ENCODE measurements around the gene DUSP12. TPM values are rescaled to one million over a fixed set of nuclear protein-coding genes. Genes with fewer than 3 reads are reported as not detected.
A peak's percentile ranks its signal among the peaks of the same experiment; 100 is the strongest.
"Not testable (repeated sequence)": the region's sequence is repeated elsewhere in the genome, so short reads cannot be mapped to it uniquely, and the experiment has no call there.

Gene DUSP12, protein sequence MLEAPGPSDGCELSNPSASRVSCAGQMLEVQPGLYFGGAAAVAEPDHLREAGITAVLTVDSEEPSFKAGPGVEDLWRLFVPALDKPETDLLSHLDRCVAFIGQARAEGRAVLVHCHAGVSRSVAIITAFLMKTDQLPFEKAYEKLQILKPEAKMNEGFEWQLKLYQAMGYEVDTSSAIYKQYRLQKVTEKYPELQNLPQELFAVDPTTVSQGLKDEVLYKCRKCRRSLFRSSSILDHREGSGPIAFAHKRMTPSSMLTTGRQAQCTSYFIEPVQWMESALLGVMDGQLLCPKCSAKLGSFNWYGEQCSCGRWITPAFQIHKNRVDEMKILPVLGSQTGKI
- 22.7 TPM for total RNA-seq

- DNase-seq (ENCODE audit: low spot score) (peak; percentile 96), ATAC-seq (peak; percentile 99)
- intact Hi-C loops (cut with DNase I), result no loop called here
Observed at GRCh38 chr1:161749509-161750407, at the start of gene DUSP12. DUSP12 (plus strand) TSS chr1:161749786; CDS start chr1:161749802, 16 bp downstream.

- DNase-seq (ENCODE audit: low spot score), result no peak
- ATAC-seq, result no peak
- intact Hi-C loops (cut with DNase I), result no loop called here
Observed at GRCh38 chr1:161702250-161702649, 47.3 kb upstream of the DUSP12 start.

GRCh38 chr1:161705537-161705936 lies 44.0 kb upstream of the DUSP12 start:
- intact Hi-C loops (cut with DNase I), result no loop called here
- no peak for ATAC-seq
- DNase-seq (ENCODE audit: low spot score), result no peak

DNA sequence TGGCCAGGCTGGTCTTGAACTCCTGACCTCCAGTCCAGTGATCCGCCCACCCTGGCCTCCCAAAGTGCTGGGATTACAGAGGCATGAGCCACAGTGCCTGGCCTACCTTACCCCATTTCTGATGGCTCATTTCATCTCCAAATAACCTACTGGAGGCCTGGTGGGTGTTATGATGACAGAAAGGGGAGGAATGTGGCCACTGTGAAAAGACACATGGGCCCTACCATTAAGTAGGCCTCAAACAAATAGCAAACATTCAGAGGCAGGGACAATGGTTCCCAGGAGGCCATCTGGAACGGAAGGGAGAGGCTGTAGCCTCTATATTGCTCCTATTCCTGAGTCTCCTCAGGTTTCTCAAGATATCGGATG lies 43.5 kb upstream of the DUSP12 start:
- ATAC-seq (no peak), DNase-seq (ENCODE audit: low spot score) (no peak)
- intact Hi-C loops (cut with DNase I), result no loop called here

GRCh38 chr1:161706482-161707347 lies 42.9 kb upstream of the DUSP12 start, which contains the start of gene FCRLA:
FCRLA (plus strand) TSS chr1:161707229; CDS start chr1:161707265, 36 bp downstream.
- ATAC-seq (peak; percentile 42), DNase-seq (ENCODE audit: low spot score) (no peak)
- intact Hi-C loops (cut with DNase I), result no loop called here

DNA sequence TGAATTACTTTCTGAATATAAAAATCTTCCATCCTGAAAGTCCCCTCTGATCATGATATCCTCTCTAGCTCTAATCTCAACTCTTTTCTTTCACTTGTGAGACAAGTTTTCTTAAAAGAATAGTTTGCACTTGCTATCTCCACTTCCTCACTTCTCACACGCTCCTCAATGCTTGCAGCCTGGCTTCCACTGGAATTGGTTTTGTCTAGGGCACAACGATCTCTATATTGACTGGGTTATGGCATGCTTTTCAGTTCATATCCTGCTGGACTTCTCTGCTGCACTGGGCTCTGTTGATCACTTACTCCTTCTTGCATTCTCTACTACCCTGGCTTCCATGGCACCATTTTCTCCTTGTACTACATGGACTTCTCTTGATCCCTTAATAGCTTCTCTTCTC lies 42.1 kb upstream of the DUSP12 start:
- no peak for ATAC-seq
- intact Hi-C loops (cut with DNase I), result no loop called here
- no peak for DNase-seq (ENCODE audit: low spot score)

- intact Hi-C loops (cut with DNase I), result no loop called here
- no peak for ATAC-seq
- no peak for DNase-seq (ENCODE audit: low spot score)
Observed at GRCh38 chr1:161709373-161709772, 40.2 kb upstream of the DUSP12 start.

- intact Hi-C loops (cut with DNase I), result no loop called here
- DNase-seq (ENCODE audit: low spot score) (no peak), ATAC-seq (no peak)
Observed at GRCh38 chr1:161710560-161710959, 39.0 kb upstream of the DUSP12 start.

DNA sequence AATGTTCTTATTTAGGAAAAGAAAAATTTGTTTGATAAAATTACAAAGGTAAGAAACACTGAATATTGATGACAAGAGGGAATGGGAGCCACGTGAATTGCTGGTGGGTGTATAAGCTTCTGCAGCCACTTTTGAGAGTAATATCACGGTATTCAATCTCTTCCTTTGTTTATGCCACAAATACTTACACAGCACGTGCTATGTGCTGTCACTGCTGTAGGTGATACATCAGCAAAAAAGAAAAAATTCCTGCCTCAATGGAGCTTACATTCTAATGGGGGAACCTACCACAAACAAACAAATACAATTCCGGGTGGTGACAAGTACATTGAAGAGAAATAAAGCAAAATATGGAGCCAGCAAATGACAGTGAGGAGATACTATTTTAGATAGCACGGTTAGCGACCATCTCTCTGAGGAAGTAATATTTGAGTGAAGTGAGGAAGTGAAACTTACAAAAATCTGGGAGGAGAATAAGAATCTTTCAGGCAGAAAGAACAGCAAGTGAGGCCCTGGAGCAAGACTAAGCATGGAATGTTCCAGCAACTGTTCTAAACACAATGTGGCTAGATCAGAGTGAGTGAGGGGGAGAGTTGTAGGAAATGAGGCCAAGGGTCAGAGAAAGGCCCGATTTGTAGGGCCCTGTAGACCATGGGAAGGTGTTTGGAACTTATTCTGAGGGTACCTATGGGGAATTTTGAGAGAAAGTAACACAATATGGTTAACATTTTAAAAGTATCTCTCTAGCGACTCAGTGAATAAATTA lies 30.8 kb upstream of the DUSP12 start:
- ATAC-seq, result no peak
- no peak for DNase-seq (ENCODE audit: low spot score)
- intact Hi-C loops (cut with DNase I), result no loop called here

DNA sequence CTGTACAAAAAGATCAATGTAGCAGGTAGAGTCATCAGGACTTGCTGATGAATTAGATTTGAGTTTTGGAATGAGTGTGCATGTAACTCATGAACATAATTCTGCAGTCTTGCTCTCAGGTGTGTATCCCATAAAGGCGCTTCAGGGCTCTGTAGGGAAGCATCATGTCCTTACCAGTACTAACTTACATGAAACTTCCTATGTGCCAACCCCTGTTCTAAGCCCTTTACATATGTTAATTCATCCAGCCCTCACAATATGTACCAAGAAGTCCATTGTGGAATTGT lies 30.3 kb upstream of the DUSP12 start:
- intact Hi-C loops (cut with DNase I), result no loop called here

DNA sequence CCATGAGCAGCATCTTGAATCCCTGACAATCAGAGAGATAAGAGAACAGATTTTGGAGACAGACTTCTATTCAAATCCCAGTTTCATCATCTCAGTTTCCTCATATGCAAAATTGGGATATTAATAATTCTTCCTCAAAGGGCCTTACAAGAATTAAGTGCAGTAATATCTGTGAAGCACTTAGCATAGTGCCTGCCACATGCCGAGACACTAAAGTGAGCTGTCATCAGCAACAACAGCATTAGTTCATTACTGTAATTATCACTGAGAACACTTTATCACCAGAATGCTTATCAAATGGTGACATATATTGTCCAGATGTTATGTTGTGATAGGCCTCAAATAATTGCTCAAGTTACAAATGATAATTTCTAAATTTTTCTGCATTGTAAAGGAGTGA lies 29.2 kb upstream of the DUSP12 start:
- no peak for DNase-seq (ENCODE audit: low spot score)
- ATAC-seq, result no peak
- intact Hi-C loops (cut with DNase I), result no loop called here

More for the DNA sequence above, 30.3 kb upstream of the DUSP12 start:
- no peak for DNase-seq (ENCODE audit: low spot score)
- no peak for ATAC-seq

DNA sequence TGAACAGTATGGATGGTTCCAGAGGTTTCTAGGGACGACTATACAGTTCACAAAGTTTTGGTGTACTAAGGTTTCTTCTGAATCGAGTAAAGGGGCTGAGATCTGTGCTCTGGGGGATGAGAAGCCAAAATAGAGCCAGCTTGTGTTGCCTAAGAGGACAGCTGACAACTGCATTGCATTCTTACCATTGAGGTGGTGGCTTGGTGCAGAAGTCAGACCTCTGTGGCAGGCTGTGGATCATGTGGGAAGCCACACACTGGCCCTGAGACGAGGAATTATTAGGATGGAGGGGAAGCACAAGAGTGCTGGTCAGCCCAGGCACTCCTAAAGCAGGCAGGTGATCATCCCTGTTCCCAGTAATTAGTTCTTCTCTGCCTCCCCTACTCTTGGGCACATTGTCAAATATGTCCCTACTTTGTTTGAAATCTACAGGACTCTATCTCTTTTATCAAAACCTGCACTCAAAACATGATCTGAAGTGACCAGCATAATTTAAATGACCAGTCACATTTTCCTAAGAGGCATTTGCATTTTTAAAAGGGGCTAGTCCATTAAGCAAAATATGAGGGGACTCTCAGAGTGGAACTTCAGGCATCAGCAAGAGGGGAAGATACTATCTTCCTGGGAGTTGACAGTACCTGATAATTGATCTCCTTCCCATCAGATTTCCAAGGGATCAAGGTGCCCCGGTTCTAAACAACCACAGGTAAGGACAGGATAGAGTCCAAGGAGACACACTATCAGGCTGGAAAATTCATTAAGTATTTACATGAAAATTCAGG lies 28.4 kb upstream of the DUSP12 start, which contains the start of gene FCRLB:
FCRLB (plus strand) TSS at position 589 of the 782 bp plus-strand sequence. CDS start 1,129 bp downstream, outside the sequence.
- intact Hi-C loops (cut with DNase I), result no loop called here
- no peak for DNase-seq (ENCODE audit: low spot score)
- no peak for ATAC-seq

DNA sequence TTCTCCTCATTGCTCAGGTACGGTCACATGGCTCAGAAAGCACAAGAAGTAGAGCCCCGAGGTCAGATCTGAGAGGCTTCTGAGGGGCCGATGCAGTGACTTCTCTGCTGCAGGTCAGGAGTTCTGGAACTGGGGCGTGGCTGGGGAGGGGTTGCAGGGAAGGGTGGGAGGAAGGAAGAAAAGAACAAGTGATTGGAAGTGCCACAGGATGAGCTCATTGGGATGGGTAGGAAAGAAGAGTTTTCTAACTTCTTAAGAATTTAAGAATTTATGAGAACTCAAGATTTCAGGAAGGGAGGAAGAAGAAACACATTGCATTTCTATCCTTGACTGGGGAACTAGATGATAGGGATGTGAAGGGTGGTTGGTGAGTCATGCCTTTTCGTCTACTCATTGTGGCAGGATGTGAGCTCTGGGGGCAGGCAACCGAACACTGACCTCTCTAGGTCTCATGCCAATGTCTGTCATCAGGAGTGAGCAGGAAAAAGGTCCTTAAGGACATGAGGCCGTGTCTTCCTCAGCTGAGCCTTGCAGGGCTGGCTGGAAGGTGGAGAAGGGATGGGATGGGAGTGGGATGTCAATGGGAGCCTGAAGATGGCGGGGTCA lies 27.7 kb upstream of the DUSP12 start:
- DNase-seq (ENCODE audit: low spot score), result no peak
- intact Hi-C loops (cut with DNase I), result no loop called here
- no peak for ATAC-seq

- DNase-seq (ENCODE audit: low spot score) (no peak), ATAC-seq (no peak)
- intact Hi-C loops (cut with DNase I), result no loop called here
Observed at GRCh38 chr1:161722406-161722805, 27.2 kb upstream of the DUSP12 start.

GRCh38 chr1:161723459-161724141 lies 26.0 kb upstream of the DUSP12 start:
- ATAC-seq, result no peak
- DNase-seq (ENCODE audit: low spot score), result no peak
- intact Hi-C loops (cut with DNase I), result no loop called here

DNA sequence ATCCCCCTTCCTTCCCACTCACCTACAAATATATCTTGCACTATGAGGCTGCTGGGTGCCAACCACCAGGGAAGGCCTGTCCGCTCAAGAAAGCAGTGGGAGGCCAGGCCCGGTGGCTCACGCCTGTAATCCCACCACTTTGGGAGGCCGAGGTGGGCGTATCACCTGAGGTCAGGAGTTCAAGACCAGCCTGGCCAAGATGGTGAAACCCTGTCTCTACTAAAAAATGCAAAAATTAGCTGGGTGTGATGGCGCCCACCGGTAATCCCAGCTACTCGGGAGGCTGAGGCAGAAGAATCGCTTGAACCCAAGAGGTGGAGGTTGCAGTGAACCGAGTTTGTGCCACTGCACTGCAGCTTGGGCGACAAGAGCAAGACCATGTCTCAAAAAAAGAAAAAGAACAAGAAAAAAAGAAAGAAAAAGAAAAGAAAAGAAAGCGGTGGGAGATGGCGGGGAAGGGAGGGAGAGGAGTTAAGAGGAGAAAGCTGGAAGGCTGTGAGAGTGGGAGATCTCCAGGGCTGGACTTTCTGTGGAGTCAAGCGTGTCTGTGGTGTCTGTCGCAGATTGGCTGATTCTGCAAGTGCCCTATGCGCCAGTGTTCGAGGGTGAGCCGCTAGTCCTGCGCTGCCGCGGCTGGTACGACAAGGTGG lies 24.2 kb upstream of the DUSP12 start:
- ATAC-seq; intact Hi-C loops (cut with DNase I); DNase-seq (ENCODE audit: low spot score): not testable (repeated sequence)
